ENCODE measurements around the gene MIOX. TPM values are rescaled to one million over a fixed set of nuclear protein-coding genes. Genes with fewer than 3 reads are reported as not detected.
A peak's percentile ranks its signal among the peaks of the same experiment; 100 is the strongest.

The MIOX gene
- total RNA-seq, 1 donor from 2014 or later = not detected

DNA sequence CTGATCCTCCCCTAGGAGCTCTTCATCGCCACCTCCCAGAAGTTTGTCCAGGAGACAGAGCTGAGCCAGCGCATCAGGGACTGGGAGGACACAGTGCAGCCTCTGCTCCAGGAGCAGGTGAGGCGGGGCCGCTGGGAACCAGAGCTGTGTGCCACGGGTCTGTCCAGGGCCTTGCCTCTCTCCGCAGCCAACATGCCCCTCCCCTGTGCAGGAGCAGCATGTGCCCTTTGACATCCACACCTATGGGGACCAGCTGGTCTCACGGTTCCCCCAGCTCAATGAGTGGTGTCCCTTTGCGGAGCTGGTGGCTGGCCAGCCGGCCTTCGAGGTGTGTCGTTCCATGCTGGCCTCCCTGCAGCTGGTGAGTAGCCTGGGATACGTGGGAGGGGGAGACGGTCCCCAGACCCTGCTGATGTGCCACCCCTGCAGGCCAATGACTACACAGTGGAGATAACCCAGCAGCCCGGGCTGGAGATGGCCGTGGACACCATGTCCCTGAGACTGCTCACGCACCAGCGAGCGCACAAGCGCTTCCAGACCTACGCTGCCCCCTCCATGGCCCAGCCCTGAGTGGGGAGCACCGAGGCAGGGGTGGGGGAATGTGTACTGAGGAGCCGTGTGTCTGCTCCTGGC lies 36.3 kb downstream of the MIOX start:
- intact Hi-C loops (cut with micrococcal nuclease) = no loop called here
- ATAC-seq (no peak), DNase-seq (peak; percentile 31)

DNA sequence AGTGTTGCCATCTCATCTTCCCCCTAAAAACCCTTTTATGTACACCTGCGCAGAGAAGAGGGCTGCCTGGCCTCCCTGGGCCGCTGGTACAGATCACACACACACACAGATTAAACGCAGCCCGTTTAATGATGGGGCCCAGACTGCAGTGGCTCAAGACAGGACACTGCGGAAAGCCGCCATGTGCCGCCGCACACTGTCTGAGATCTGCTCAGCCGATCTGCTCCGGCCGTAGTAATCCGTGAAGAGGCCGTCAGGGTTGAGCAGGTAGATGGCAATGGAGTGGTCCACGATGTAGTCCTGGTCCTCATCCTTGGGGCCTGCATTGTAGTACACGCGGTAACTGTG lies 36.8 kb downstream of the MIOX start:
- no peak for DNase-seq
- no peak for ATAC-seq
- intact Hi-C loops (cut with micrococcal nuclease) = no loop called here

DNA sequence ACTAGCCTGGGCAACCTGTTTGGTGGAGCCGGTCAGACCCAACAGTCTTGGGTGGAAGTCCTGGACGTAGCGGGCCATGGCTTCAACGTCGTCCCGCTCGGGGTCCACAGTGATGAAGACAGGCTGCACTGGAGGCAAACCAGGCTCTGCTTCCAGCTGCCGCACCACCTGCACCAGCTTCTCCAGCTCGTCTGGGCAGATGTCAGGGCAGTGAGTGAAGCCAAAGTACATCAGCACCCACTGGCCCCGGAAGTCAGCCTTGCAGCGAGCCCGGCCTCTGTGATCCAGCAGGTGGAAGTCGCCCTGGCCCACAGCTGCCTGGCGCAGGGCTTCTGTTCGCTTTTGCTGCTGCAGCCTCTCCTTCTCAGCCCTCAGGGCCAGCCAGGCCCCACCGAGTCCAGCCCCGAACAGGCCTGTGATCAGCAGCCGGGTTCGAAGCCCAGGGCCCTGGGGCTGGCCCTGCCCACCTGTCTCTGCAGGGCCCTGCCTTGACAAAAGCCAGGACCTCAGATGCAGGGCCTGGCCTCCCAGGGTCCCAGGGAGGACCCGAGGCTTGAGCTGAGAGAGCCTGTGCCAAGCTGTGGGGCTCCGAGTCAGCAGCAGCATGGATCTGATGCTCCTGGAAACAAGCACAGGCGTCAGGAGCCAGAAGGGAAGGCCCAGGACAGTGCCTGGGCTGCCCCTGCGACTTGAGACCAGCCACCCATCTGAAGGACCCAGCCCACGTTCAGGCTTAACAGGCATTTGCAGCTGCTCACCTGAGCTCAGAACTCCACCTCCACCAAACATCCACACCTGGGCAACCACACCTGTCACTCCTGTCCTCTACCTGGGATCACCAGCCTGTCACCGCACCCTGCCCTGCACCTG lies 37.4 kb downstream of the MIOX start:
- DNase-seq (no peak), ATAC-seq (no peak)
- intact Hi-C loops (cut with micrococcal nuclease) = no loop called here

DNA sequence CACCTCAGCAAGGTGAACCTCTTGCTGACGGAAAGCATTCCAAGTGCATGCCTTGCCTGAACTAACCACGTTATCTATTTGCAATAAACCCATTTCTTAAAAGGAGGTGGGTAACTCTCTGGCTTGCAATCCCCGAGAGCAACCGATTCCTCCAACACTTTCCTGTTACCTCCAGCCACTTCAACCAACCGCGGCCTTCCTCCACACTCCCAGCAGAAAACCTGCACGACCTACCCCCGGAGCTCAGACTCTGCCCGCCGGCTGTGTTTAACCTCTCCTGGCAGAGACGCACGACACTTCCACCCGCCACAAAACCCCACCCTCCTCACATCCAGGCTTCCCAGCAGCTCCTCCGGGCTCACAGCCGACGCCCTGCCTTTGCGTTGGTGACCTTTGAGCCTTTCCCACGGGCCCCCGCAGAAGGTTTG lies 38.0 kb downstream of the MIOX start:
- ATAC-seq (no peak), DNase-seq (no peak)
- intact Hi-C loops (cut with micrococcal nuclease) = no loop called here

DNA sequence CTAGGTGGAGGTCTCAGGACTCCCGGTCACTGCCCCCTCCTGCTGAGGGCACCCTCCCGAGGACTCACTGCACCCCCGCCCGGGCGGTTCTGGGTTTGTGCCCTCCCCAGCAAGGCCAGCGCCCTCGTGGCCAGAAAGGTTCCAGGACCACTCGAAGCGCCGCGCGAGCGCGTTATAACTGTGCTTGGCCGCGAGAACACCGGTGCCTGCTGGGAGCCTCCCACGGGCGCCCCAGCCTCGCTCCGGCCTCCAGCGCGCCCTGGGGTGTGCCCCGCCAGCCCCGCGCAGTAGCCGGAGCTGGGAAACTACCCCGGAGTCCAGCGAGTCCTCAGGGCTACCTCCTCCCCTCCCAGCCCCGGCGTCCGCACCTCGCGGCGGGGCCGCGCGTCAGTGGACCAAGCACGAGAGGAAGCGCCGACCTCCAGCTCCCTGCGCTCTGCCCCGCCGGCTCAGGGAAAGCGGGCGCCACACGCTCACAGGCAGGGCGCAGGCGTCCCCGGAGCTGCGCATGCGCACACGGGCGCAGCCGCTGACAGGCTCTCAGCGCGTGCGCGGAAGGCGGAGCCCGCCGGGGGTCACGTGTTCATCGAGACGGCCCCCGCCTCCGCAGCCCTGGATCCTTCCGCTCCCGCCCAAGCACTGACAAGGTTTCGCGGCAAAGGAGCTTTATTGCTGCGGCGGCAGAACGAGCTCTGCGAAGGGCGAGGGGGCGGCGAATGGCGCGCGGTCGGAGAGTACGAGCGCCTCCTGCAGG lies 38.6 kb downstream of the MIOX start, which contains the start of gene SCO2:
TSS of gene SCO2 (minus strand) at position 495 of the 754 bp plus-strand sequence. CDS start 1,187 bp downstream, outside the sequence.
- DNase-seq (peak; percentile 99), ATAC-seq (peak; percentile 75)
- intact Hi-C loops (cut with micrococcal nuclease) = no loop called here

DNA sequence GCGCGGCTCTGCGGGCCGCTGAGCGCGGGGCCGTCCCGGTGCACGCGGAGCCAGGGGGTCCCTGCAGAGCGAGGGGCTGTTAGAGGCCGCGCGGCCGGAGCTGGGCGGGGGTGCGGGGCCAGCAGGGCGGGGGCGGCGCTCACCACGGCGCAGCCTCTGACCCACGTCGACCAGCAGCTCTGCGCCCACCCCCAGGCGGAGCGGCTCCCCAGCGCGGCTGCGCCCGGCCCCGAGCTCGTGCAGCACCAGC lies 39.1 kb downstream of the MIOX start:
- DNase-seq = no peak
- intact Hi-C loops (cut with micrococcal nuclease) = no loop called here
- peak; percentile 28 for ATAC-seq

DNA sequence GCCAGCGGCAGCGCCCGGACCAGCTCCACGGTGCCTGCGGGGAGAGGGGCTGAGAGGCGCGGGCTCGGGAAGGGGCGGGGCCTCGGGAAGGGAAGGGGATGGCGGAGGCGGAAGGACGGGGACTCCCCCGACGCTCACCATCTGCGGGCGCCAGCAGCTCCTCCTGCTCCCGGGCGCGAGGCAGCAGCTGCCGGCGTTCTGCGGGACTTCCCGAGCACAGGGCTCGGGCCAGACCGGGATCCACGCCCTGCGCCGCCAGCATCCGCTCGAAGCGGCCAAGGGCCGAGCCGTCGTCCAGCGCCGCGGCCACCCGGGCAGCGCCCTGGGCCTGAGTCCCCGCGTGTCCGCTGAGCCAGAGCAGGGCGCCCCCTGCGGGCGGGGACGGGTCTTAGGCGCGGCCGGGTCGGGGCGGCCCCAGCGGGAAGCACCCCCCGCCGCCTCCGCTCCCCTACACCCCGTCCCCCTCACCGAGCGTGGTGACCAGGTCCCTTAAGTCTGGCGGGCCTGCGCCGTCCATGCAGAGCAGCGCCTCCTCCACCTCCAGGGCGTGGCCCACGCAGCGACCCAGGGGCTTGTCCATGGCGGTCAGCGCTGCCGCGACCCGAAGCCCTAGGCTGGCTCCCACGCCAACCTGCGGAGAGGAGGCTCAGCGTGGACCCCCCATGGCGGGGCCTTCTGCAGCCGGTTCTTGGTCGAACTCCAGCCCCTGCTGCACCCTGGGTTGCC lies 39.6 kb downstream of the MIOX start:
- peak; percentile 41 for ATAC-seq
- intact Hi-C loops (cut with micrococcal nuclease) = no loop called here
- peak; percentile 88 for DNase-seq

DNA sequence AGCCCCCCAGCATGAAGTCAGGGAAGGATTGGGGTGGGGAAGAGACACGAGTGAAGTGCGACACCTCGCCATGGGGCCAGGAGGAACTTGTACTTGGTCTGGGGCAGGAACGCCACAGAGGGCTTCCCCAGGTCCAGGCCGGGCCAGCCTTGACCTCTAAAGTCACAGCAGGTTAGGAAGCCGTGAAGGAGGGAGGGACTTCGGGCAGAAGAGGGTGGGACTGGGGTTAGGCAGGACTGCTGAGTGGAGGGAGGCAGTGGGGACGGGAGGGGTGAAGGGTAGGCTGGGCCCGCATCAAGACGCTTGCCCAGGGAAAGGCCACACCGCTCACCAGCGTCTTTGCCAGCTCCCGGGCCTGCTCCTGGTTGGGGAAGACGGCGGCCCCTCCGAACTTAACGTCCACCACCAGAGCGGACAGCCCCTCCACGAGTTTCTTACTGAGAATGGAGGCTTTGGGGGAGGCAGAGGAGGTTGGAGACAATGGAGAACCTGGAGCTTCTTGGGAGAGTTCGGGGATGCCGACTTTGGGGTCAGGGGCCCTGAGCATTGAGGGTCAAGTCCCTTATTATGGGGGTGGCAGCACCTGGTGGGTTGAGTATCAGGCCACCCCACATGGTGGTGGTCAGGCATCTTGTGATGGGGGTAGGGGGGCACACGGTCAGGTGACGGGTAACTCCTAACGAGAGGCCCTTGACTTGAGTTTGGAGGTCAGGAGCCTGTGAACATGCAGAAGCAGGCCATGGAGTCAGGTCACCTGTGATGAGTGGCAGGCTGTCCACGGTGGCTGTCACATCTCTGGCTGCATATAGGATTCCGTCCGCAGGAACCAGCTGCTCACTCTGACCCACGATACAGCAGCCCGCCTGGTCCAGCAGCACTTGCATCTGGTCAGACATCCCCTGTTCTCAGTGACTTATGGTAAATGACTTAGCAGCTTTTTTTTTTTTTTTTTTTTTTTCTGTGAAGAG lies 40.5 kb downstream of the MIOX start:
- DNase-seq (peak; percentile 73), ATAC-seq (peak; percentile 6)
- intact Hi-C loops (cut with micrococcal nuclease) = no loop called here

DNA sequence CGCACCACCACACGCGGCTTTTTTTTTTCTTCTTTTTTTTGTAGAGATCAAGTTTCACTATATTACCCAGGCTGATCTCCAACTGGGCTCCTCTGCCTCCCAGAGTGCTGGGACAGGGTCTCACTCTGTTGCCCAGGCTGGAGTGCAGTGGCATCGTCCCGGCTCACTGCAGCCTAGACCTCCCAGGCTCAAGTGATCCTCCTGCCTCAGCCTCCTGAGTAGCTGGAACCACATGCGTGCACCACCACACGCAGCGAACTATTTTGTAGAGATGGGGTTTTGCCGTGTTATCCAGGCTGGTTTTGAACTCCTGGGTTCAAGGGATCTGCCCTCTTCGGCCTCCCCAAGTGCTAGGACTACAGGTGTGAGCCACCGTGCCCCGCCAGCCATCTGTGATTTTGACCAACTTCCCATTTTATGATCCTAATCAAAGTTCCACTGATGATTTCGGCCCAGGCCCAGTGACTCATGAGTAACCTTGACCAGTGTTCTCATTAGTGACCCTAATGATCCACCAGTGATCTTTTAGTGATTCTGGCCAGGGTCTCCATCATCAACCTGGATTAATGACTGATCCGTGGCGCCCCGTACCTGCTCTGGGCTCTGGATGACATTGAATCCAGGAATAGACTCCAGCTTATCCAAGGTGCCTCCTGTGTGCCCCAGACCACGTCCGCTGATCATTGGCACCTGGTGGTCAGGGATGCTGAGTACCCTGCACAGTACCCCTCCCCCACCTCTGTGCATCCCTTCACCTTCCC lies 41.4 kb downstream of the MIOX start:
- no peak for DNase-seq
- intact Hi-C loops (cut with micrococcal nuclease) = no loop called here
- no peak for ATAC-seq

DNA sequence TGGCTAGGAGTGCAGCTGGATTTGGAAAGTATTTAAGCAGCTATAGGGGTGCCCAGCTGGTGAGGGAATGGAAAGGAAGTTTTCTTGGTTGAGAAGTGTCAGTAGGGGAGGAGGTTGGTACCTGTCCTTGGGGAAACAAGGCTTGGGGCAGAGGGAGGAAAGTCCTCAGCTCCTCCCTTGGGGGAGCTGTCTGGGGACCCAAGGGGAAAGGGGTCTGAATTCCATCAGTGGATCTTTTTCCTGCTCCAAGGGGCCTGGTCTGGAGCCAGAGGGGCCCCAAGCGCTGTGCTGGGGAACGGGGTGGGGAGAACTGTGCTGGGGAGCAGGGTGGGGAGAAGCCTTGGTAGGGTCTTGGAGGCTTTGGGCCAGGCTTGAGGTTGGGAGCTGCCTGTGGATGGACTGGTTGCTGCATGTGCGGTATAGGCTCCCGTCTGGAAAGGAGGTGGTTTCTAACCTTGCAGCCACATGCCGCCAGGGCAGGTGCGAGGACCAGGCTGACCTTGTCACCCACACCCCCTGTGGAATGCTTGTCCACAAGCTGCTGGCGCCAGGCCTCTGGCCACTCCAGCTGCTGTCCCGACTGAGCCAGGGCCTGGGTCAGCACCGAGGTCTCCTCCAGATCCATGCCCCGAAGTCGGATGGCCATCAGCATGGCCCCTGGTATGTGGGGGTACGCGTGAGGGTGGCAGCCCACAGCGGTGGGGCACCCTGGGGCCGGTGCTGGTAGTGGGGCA lies 42.2 kb downstream of the MIOX start:
- ATAC-seq (no peak), DNase-seq (peak; percentile 53)

DNA sequence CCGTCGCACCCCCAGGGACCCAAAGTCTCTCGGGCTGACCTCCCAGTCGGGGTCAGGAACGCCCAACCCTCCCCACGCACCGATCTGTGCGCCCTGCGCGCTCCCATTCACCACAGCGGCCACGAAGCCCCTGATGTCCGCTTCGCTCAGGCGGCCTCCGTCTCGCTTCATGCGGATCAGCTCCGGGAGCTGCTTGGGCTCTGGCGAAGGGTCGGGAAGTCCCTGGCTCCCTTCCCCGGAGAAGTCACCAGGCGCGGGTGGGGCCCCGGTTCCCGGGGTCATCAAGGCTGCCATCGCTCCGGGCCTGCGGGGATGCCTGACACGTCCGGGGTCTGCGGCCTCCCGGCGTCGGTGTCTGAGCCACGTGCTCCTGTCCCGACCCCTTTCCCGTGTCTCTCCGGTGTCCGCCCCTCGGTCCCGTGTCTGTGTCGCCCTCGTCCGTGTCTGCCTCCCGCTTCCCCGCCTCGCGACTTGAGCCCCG lies 42.8 kb downstream of the MIOX start:
- intact Hi-C loops (cut with micrococcal nuclease) = no loop called here
- no peak for ATAC-seq
- DNase-seq = no peak

More for the DNA sequence above, 42.2 kb downstream of the MIOX start:
- intact Hi-C loops (cut with micrococcal nuclease) = no loop called here

DNA sequence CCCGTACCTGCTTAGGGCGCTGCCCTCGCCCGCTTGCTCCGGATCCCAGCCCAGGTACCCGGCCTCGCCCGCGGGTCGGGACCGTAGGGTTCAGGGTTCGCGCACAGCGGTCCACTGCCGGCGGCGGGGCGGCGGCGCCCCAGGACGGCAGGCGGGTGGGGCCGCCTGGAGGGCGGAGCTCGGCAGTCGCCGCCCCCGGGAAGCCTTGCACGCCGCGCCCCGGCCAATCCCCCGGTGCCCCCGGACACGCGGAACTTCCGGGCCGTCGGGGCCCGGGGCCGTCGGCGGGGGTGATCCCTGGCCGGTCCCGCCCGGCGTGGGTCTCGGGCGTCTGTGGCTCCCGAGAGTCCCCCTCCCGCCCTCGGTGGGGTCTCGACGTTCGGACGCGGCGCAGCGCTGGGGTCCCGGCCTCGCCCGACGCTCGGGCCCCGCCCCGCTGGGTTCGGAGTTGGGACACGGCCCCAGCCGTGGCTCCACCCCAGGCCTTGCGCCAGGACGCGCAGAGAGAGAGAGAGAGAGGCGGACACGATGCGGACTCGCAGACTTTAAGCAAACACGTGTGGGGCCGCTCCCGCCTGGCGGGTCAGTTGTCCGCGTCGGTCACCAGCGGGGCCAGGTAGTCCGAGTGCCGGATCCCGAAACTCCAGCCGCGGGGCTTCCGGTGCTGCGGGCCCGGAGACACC lies 43.4 kb downstream of the MIOX start, which contains the start of gene TYMP:
TSS of gene TYMP (minus strand) at position 116 of the 683 bp plus-strand sequence. CDS start 303 bp downstream, outside the sequence.
- ATAC-seq (peak; percentile 50), DNase-seq (peak; percentile 91)
- intact Hi-C loops (cut with micrococcal nuclease) = no loop called here

DNA sequence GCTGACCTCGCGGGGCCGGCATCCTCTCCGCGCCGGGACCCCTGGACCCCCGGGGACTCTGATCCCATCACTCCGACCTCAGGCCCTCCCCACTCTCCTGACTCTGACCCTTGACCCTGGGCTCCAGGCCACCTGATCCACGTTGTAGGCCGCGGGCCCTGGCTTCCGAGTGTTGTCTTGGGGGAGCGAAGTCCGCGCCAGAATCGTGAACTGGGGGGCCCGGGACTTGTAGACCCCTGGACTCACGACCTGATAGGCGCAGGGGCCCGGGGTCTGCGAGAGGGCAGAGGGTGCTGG lies 43.9 kb downstream of the MIOX start:
- DNase-seq (no peak), ATAC-seq (no peak)
- intact Hi-C loops (cut with micrococcal nuclease) = no loop called here

DNA sequence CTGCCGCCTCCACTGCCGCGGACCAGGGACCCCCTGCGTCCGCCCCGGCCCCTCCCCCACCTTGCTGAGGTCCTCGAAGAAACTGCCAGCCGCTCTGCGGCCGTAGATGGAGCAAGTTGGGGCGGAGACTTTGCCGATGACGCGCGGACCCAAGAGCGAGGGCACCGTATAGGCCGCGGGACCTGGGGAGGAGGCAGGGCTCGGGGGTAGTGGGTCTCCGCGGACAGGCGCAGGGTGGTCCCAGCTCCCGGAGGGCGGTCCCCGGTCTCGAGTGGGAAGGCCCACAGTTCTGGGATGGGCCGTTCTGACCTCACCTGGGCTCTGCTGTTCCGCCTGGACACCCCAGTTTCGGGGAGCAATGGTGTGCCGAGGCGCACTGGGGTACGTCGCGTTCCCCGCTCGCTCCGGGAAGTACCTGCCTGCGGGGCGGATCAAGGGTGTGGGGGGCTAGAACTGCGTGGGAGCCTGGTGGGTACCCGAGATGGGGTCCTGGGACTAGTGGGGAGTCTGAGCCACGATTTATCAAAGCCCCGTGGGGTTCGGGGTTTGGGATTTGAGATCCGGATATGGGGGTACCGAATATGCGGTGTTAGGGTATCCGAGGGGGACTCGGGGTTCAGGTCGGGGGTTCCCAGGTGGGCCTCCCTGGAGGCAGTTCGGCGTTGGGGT lies 44.4 kb downstream of the MIOX start:
- DNase-seq (peak; percentile 91), ATAC-seq (peak; percentile 55)
- intact Hi-C loops (cut with micrococcal nuclease) = no loop called here

DNA sequence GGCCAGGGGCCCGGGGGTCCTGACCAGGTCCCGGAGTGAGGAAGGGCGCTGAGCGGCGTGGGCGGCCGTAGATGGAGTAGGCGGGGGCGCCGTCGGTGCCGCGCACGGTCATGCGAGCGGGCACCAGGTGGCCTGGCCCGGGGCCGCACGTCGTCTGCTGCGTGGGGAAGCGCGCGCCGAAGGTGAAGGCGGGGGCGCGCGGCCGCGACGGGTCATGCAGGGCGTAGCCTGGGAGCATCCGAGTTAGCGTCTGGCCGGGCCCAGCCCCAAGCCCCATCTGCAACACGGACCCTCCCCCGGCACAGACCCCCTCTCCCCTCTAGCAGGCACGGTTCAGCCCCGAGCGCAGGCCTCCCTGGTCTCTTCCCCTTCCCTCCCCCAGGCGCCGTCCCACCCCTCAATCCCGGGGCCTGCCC lies 44.9 kb downstream of the MIOX start:
- intact Hi-C loops (cut with micrococcal nuclease) = no loop called here
- peak; percentile 77 for DNase-seq
- peak; percentile 22 for ATAC-seq
